ENCODE data around the gene CAPN1. TPM values are rescaled to one million over a fixed set of nuclear protein-coding genes. Genes with fewer than 3 reads are reported as not detected.

The CAPN1 gene
- total and polyA plus RNA-seq, 2 of the 13 experiments (the other 11 are each of a cell fraction or from before 2014, with no cell fraction given), result 57.3 to 82.6 TPM

DNA sequence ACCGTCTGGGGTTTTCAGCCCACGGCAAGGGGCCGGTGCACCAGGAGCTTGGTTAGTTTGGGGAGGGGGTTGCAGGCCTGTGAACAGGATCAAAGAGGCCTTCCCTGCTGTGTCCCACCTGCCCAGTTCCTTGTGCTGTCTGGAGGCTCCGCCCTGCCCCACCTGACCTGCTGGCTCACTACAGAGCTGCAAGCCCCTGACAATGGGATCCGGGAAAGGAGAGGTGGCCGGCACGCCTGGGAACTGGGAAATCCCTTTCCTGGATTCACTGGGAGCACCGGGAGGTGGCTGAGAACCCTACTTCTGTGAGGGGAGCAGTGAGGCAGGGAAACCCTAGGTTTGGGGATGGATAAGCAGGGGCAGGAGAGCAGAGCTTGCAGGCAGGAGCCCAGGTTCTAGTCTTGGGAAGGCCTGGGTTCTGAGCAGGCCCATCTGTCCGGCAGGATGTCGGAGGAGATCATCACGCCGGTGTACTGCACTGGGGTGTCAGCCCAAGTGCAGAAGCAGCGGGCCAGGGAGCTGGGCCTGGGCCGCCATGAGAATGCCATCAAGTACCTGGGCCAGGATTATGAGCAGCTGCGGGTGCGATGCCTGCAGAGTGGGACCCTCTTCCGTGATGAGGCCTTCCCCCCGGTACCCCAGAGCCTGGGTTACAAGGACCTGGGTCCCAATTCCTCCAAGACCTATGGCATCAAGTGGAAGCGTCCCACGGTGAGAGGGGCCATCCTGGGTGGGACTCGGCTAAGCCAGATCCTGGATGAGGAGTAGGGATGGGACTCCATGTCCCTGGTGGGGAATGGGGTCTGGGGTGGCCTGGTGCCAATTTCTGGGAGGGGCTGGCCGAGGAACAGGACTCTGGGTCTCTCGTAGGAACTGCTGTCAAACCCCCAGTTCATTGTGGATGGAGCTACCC is 786 bp downstream of the CAPN1 start (continued):
- TF ChIP-seq HNRNPK (IDR thresholded peaks at IDR 0.05; ENCODE audit: low read depth, low read length, poor library complexity, severe bottlenecking), result no peak
- TF ChIP-seq ZNF335 (CRISPR knock-in tag; IDR thresholded peaks at IDR 0.05), result no peak
- no peak for TF ChIP-seq FOXK1 (CRISPR knock-in tag; IDR thresholded peaks at IDR 0.05; ENCODE audit: borderline replicate concordance, low read depth)
- no peak for TF ChIP-seq RARA (CRISPR knock-in tag; IDR thresholded peaks at IDR 0.05)
- no peak for TF ChIP-seq AGO1 (IDR thresholded peaks at IDR 0.05; ENCODE audit: low read depth, low read length, poor library complexity, severe bottlenecking)
- TF ChIP-seq RBM39 (IDR thresholded peaks at IDR 0.05; ENCODE audit: low read depth, low read length, poor library complexity, severe bottlenecking), result no peak
- TF ChIP-seq, protein P1, sequence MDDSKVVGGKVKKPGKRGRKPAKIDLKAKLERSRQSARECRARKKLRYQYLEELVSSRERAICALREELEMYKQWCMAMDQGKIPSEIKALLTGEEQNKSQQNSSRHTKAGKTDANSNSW (CRISPR knock-in tag; IDR thresholded peaks at IDR 0.05; ENCODE audit: borderline replicate concordance), result no peak
- no peak for TF ChIP-seq MTA3 (CRISPR knock-in tag; IDR thresholded peaks at IDR 0.05)
- no peak for TF ChIP-seq BORCS8-MEF2B (CRISPR knock-in tag; IDR thresholded peaks at IDR 0.05)
- no peak for TF ChIP-seq FOXA3 (CRISPR knock-in tag; IDR thresholded peaks at IDR 0.05)
- TF ChIP-seq, protein P2, sequence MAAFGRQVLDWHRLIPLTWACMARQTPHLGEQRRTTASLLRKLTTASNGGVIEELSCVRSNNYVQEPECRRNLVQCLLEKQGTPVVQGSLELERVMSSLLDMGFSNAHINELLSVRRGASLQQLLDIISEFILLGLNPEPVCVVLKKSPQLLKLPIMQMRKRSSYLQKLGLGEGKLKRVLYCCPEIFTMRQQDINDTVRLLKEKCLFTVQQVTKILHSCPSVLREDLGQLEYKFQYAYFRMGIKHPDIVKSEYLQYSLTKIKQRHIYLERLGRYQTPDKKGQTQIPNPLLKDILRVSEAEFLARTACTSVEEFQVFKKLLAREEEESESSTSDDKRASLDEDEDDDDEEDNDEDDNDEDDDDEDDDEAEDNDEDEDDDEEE (CRISPR knock-in tag; IDR thresholded peaks at IDR 0.05), result no peak
- TF ChIP-seq, protein P3, sequence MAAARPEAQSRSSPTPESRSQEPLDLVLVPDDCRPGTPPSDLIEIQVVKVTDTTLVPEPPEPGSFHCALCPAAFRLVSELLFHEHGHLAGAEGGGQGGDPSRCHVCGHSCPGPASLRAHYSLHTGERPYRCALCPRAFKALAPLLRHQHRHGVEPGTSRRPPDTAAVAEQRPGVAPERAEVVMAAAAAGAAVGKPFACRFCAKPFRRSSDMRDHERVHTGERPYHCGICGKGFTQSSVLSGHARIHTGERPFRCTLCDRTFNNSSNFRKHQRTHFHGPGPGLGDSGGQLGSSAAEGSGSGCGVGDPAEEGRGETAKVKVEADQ (CRISPR knock-in tag; IDR thresholded peaks at IDR 0.05; ENCODE audit: borderline replicate concordance), result no peak
- no peak for TF ChIP-seq STAG1 (CRISPR knock-in tag; IDR thresholded peaks at IDR 0.05)
- TF ChIP-seq, protein P4, sequence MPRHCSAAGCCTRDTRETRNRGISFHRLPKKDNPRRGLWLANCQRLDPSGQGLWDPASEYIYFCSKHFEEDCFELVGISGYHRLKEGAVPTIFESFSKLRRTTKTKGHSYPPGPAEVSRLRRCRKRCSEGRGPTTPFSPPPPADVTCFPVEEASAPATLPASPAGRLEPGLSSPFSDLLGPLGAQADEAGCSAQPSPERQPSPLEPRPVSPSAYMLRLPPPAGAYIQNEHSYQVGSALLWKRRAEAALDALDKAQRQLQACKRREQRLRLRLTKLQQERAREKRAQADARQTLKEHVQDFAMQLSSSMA (CRISPR knock-in tag; IDR thresholded peaks at IDR 0.05), result no peak; the same call in 1 of the 2 replicates
- TF ChIP-seq, protein P5, sequence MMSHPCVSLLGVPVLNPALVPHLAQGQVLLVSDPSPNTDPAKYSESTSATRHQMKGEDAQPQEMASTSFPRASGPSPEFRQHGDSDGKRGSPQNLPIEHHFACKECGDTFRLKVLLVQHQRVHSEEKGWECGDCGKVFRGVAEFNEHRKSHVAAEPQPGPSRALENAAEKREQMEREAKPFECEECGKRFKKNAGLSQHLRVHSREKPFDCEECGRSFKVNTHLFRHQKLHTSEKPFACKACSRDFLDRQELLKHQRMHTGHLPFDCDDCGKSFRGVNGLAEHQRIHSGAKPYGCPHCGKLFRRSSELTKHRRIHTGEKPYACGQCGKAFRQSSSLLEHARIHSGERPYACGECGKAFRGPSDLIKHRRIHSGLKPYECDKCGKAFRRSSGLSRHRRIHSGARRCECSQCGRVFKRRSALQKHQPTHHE (CRISPR knock-in tag; IDR thresholded peaks at IDR 0.05; ENCODE audit: borderline replicate concordance), result no peak
- no peak for TF ChIP-seq MAF1 (CRISPR knock-in tag; IDR thresholded peaks at IDR 0.05; ENCODE audit: borderline replicate concordance)
- TF ChIP-seq THYN1 (CRISPR knock-in tag; IDR thresholded peaks at IDR 0.05; ENCODE audit: borderline replicate concordance, low read depth), result no peak
- TF ChIP-seq, protein P6, sequence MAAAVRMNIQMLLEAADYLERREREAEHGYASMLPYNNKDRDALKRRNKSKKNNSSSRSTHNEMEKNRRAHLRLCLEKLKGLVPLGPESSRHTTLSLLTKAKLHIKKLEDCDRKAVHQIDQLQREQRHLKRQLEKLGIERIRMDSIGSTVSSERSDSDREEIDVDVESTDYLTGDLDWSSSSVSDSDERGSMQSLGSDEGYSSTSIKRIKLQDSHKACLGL (CRISPR knock-in tag; IDR thresholded peaks at IDR 0.05), result no peak
- TF ChIP-seq ZFX (CRISPR knock-in tag; IDR thresholded peaks at IDR 0.05; ENCODE audit: low read depth), result peak; percentile 63
- no peak for TF ChIP-seq ZNF792 (CRISPR knock-in tag; IDR thresholded peaks at IDR 0.05)
- no peak for TF ChIP-seq ZNF337 (CRISPR knock-in tag; IDR thresholded peaks at IDR 0.05; ENCODE audit: borderline replicate concordance, low read depth)
- TF ChIP-seq DPF2 (CRISPR knock-in tag; IDR thresholded peaks at IDR 0.05; ENCODE audit: borderline replicate concordance, low read depth), result no peak
- no peak for TF ChIP-seq ZIK1 (CRISPR knock-in tag; IDR thresholded peaks at IDR 0.05; ENCODE audit: borderline replicate concordance, low read depth)
- no peak for TF ChIP-seq KDM6A (CRISPR knock-in tag; IDR thresholded peaks at IDR 0.05; ENCODE audit: low read depth)
- no peak for TF ChIP-seq PCBP1 (IDR thresholded peaks at IDR 0.05; ENCODE audit: borderline replicate concordance, low read depth, low read length)
- TF ChIP-seq GATAD2A (CRISPR knock-in tag; IDR thresholded peaks at IDR 0.05), result no peak
